SK-N-SH (cell line): ENCODE results near the gene SEZ6L. TPM values are rescaled to one million over a fixed set of nuclear protein-coding genes. Genes with fewer than 3 reads are reported as not detected.
A peak's percentile ranks its signal among the peaks of the same experiment; 100 is the strongest.

ENCODE experiments used
- CTCF ChIA-PET: fragments of 300-600, 350-600 bp; formaldehyde crosslinking; extraction: SDS; loops from one replicate; lab custom pipeline; 2021; lab: Yijun Ruan, JAX
- POLR2A ChIA-PET: fragments of 350-600 bp; sonication (Branson Sonifier 250); formaldehyde crosslinking; extraction: SDS; loops from one replicate; lab custom pipeline; 2020; ENCODE audit warnings: antibody characterized with exemption, inconsistent platforms; lab: Yijun Ruan, JAX
- DNase-seq: peaks from one replicate; pipeline ENCODE4 v3.0.0; 2012
- H2AFZ ChIP-seq: fragments of 200-600 bp; sonication (generic); 2 replicates; pipeline ENCODE4 v1.8.1; 2016; ENCODE audit warnings: antibody characterized with exemption, mild to moderate bottlenecking, low read depth
- H3F3A ChIP-seq: fragments of 200-600 bp; sonication (generic); replicated peaks from 2 replicates; pipeline ENCODE3; 2016; ENCODE audit warnings: antibody characterized with exemption, mild to moderate bottlenecking; ENCODE audit not compliant: insufficient read depth
- H3K27ac ChIP-seq, 2 experiments: fragments of 200-500 bp in 1 of 2; fragments of 200-600 bp in 1 of 2; sonication (Bioruptor generic) in 1 of 2; sonication (generic), shearing (Covaris generic) in 1 of 2; 2 replicates each; pipeline versions ENCODE4 v1.5.1 to v1.6.1; 2014 to 2016; ENCODE audit warnings: low read depth in 2 of 2, inconsistent platforms in 1 of 2, low read length in 1 of 2, mild to moderate bottlenecking in 1 of 2, mixed read lengths in 1 of 2
- H3K27me3 ChIP-seq: fragments of 200-600 bp; sonication (generic), shearing (Covaris generic); 2 replicates; pipeline ENCODE4 v1.6.1; 2016; ENCODE audit warnings: mixed run types; ENCODE audit not compliant: insufficient read depth
- H3K36me3 ChIP-seq, 2 experiments: fragments of 200-500 bp in 1 of 2; fragments of 200-600 bp in 1 of 2; sonication (Bioruptor generic) in 1 of 2; sonication (generic) in 1 of 2; replicated peaks in 1 of 2; 2 replicates each; pipeline versions ENCODE3 to v1.5.1; 2014 to 2016; ENCODE audit warnings: low read length in 1 of 2, mild to moderate bottlenecking in 1 of 2; ENCODE audit not compliant: insufficient read depth in 2 of 2, control insufficient read depth in 1 of 2
- H3K4me1 ChIP-seq, 2 experiments: fragments of 200-500 bp in 1 of 2; fragments of 200-600 bp in 1 of 2; sonication (Bioruptor generic) in 1 of 2; sonication (generic), shearing (Covaris generic) in 1 of 2; 2 replicates each; pipeline versions ENCODE4 v1.5.1 to v1.6.1; 2014 to 2016; ENCODE audit warnings: low read depth in 1 of 2, low read length in 1 of 2, mixed run types in 1 of 2; ENCODE audit not compliant: insufficient read depth in 2 of 2, control insufficient read depth in 1 of 2
- H3K4me2 ChIP-seq: fragments of 200-600 bp; sonication (generic), shearing (Covaris generic); 2 replicates; pipeline ENCODE4 v1.6.1; 2017; ENCODE audit warnings: mixed run types
- H3K4me3 ChIP-seq, 2 experiments: fragments of 200-500 bp in 1 of 2; fragments of 200-600 bp in 1 of 2; sonication (Bioruptor generic) in 1 of 2; sonication (generic), shearing (Covaris generic) in 1 of 2; 2 replicates each; pipeline versions ENCODE4 v1.5.1 to v1.8.1; 2014 to 2016; ENCODE audit warnings: low read depth in 2 of 2, inconsistent platforms in 1 of 2, low read length in 1 of 2, mild to moderate bottlenecking in 1 of 2, mixed read lengths in 1 of 2, moderate library complexity in 1 of 2
- H3K79me2 ChIP-seq: fragments of 200-600 bp; sonication (generic); 2 replicates; pipeline ENCODE4 v1.8.1; 2017; ENCODE audit warnings: mild to moderate bottlenecking; ENCODE audit not compliant: insufficient read depth
- H3K9ac ChIP-seq: fragments of 200-600 bp; sonication (generic); 2 replicates; pipeline ENCODE4 v1.6.1; 2017; ENCODE audit warnings: mixed run types
- H3K9me2 ChIP-seq: fragments of 200-600 bp; sonication (generic); 2 replicates; pipeline ENCODE4 v1.6.1; 2017; ENCODE audit warnings: mixed run types
- H3K9me3 ChIP-seq: fragments of 200-600 bp; sonication (generic); 2 replicates; pipeline ENCODE4 v1.6.1; 2017; ENCODE audit warnings: mixed run types, mild to moderate bottlenecking, moderate library complexity
- H4K20me1 ChIP-seq: fragments of 200-600 bp; sonication (generic); 2 replicates; pipeline ENCODE4 v1.6.1; 2017; ENCODE audit warnings: mild to moderate bottlenecking, mixed run types; ENCODE audit not compliant: insufficient read depth
- CHD2 ChIP-seq: fragments of 150-350 bp; IDR thresholded peaks from 2 replicates; pipeline ENCODE4 v1.6.1; 2018; ENCODE audit warnings: low read length; ENCODE audit not compliant: partially characterized antibody
- ELF1 ChIP-seq: IDR thresholded peaks from 2 replicates; pipeline ENCODE4 v1.4.0; 2012
- FOXJ3 ChIP-seq: sonication (generic); formaldehyde crosslinking; IDR thresholded peaks from 2 replicates; pipeline ENCODE4 v1.5.1; 2020; ENCODE audit warnings: mild to moderate bottlenecking, missing genetic modification reagents
- JUND ChIP-seq: IDR thresholded peaks from 2 replicates; pipeline ENCODE4 v1.4.0; 2012
- MEF2A ChIP-seq: IDR thresholded peaks from 2 replicates; pipeline ENCODE4 v1.4.0; 2012; ENCODE audit warnings: low read depth, borderline replicate concordance
- MXI1 ChIP-seq: IDR thresholded peaks from 2 replicates; pipeline ENCODE4 v1.6.1; 2012; ENCODE audit warnings: mild to moderate bottlenecking, low read depth, low read length, improper control_type of control experiment
- POLR2AphosphoS5 ChIP-seq: IDR thresholded peaks from 2 replicates; pipeline ENCODE4 v1.6.1; 2012; ENCODE audit warnings: low read depth, low read length
- RAD21 ChIP-seq: IDR thresholded peaks from 2 replicates; pipeline ENCODE4 v1.6.1; 2012; ENCODE audit warnings: mild to moderate bottlenecking, low read length
- RCOR1 ChIP-seq: fragments of 150-350 bp; IDR thresholded peaks from 2 replicates; pipeline ENCODE4 v1.6.1; 2017; ENCODE audit warnings: antibody characterized with exemption, low read length
- RFX5 ChIP-seq: IDR thresholded peaks from 2 replicates; pipeline ENCODE4 v1.6.1; 2012; ENCODE audit warnings: mild to moderate bottlenecking, improper control_type of control experiment, low read length
- SIN3A ChIP-seq: IDR thresholded peaks from 2 replicates; pipeline ENCODE4 v1.6.1; 2012; ENCODE audit warnings: low read depth, mild to moderate bottlenecking, low read length, moderate library complexity, borderline replicate concordance
- SMC3 ChIP-seq: IDR thresholded peaks from 2 replicates; pipeline ENCODE4 v1.6.1; 2012; ENCODE audit warnings: low read depth, low read length, improper control_type of control experiment
- TCF12 ChIP-seq: IDR thresholded peaks from 2 replicates; pipeline ENCODE4 v1.4.0; 2012
- YY1 ChIP-seq: IDR thresholded peaks from 2 replicates; pipeline ENCODE4 v1.4.0; 2012; ENCODE audit warnings: low read depth, mild to moderate bottlenecking
- ZBTB33 ChIP-seq: IDR thresholded peaks from 2 replicates; pipeline ENCODE4 v1.4.0; 2012; ENCODE audit warnings: low read depth, borderline replicate concordance
- WGBS: methylation state at CpG from one replicate; pipeline ENCODE4 v1.1.6; 2017; ENCODE audit warnings: low lambda C conversion rate; 5-methylcytosine and 5-hydroxymethylcytosine counted together
- polyA plus RNA-seq, 3 experiments: library from polyadenylated mRNA; depleted of rRNA; stranded (reverse); fragments of >200 nt; gene quantifications; 2 replicates each; pipeline ENCODE4 v1.2.3, GENCODE V29; 2012
- TF ChIP-seq, protein P1 (sequence below): IDR thresholded peaks from 2 replicates; pipeline ENCODE4 v1.6.1; 2012; ENCODE audit warnings: mild to moderate bottlenecking, low read depth, low read length, moderate library complexity
- TF ChIP-seq, protein P2 (sequence below): fragments of 150-350 bp; IDR thresholded peaks from 2 replicates; pipeline ENCODE4 v1.6.1; 2016; ENCODE audit warnings: mild to moderate bottlenecking, low read depth, low read length
- TF ChIP-seq, protein P3 (sequence below): IDR thresholded peaks from 2 replicates; pipeline ENCODE4 v1.4.0; 2012; ENCODE audit warnings: low read depth
- TF ChIP-seq, protein P4 (sequence below): IDR thresholded peaks from 2 replicates; pipeline ENCODE4; 2012
- TF ChIP-seq, protein P5 (sequence below): fragments of 200-600 bp; sonication (generic); IDR thresholded peaks from 2 replicates; pipeline ENCODE4 v1.6.1; 2017; ENCODE audit warnings: antibody characterized with exemption, mild to moderate bottlenecking, moderate library complexity

SEZ6L gene
- polyA plus RNA-seq, 1 of the 3 experiments (the other 2 are of a cell fraction) = 0.10 TPM

DNA sequence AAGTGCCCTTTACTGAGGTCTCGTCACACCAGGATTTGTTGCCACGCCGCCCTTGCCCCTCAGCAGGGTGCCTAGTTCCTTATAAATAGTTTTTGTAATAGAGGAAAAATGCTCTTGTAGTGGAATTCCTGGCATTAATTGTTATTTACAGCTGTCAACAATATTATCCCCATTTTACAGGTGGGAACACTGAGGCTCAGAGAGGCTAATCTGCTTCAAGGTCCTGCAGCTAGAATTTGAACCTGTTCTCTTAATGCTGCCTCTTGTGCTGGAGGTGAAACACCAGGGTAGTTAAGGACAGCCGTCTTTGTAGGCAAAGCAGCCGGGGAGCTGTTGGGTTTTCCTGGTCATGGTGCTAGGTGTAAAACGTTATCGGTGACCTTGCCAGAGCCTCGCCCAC, 159.0 kb downstream of the SEZ6L start (continued):
- TF ChIP-seq, protein P1, sequence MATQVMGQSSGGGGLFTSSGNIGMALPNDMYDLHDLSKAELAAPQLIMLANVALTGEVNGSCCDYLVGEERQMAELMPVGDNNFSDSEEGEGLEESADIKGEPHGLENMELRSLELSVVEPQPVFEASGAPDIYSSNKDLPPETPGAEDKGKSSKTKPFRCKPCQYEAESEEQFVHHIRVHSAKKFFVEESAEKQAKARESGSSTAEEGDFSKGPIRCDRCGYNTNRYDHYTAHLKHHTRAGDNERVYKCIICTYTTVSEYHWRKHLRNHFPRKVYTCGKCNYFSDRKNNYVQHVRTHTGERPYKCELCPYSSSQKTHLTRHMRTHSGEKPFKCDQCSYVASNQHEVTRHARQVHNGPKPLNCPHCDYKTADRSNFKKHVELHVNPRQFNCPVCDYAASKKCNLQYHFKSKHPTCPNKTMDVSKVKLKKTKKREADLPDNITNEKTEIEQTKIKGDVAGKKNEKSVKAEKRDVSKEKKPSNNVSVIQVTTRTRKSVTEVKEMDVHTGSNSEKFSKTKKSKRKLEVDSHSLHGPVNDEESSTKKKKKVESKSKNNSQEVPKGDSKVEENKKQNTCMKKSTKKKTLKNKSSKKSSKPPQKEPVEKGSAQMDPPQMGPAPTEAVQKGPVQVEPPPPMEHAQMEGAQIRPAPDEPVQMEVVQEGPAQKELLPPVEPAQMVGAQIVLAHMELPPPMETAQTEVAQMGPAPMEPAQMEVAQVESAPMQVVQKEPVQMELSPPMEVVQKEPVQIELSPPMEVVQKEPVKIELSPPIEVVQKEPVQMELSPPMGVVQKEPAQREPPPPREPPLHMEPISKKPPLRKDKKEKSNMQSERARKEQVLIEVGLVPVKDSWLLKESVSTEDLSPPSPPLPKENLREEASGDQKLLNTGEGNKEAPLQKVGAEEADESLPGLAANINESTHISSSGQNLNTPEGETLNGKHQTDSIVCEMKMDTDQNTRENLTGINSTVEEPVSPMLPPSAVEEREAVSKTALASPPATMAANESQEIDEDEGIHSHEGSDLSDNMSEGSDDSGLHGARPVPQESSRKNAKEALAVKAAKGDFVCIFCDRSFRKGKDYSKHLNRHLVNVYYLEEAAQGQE = no peak
- TF ChIP-seq POLR2AphosphoS5 (no peak), ZBTB33 (no peak)

DNA sequence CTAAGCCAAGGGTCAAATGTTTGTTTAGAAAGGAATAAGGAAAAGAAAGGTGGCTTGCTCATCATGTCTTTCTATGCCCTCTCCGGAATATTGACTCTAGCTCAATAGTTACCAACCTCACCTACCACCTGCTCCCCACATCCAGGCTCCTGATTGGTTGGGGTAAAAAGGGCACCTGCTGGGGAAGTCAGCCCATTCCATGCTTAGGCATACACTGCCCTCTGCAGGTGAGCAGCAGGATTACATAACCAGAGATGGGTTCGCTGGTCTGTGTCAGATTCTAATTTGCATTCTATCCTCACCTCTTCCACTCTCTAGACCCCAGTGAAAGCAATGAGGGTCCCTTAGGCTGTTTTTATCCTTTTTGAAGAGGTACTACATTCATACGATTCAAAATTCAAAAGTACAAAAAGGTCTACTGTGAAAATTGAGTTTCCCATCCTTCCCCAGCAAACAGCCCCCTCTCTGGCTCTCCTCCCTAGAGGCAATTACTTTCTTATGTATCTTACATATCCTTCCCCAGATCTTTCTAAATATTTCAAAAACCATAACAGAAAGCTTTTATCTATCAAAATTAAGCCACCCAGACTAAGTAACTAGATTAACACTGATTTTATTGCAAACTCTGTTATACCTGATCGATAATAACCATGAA, 161.8 kb downstream of the SEZ6L start:
- no peaks in the 10 kb centered on the region for H3K9me2 ChIP-seq
- no peaks in the 10 kb centered on the region for H3K27me3 ChIP-seq
- H3K79me2 ChIP-seq = no peaks in the 10 kb centered on the region
- H3K27ac ChIP-seq = no peak overlapping the region
- H3F3A ChIP-seq = no peaks in the 10 kb centered on the region
- no peak overlapping the region for H3K4me2 ChIP-seq
- no peaks in the 10 kb centered on the region for H4K20me1 ChIP-seq
- no peaks in the 10 kb centered on the region for H3K36me3 ChIP-seq
- H3K4me1 ChIP-seq = peaks cover 0 to 3% of the 10 kb centered on the region in 2 experiments; a peak in 1 of 4 replicates
- POLR2A ChIA-PET = no interaction called here
- WGBS = 34% methylated on average over 4 of the region's 4 CpGs
- CTCF ChIA-PET = interaction anchor here (0.6 to 11.6 kb wide), 56 partner anchors 9 to 1174 kb away, joined by 3 to 133 read pairs (median 4); partner anchors contain the start of gene SEZ6L
- TF ChIP-seq TCF12 (no peak), MXI1 (no peak), SMC3 (peak; percentile 78), RFX5 (peak; percentile 12; the same call in 1 of the 2 replicates), FOXJ3 (CRISPR knock-in tag) (no peak), CHD2 (peak; percentile 23), ELF1 (no peak), YY1 (no peak), JUND (no peak), POLR2AphosphoS5 (no peak), RAD21 (peak; percentile 96), RCOR1 (peak; percentile 71), SIN3A (no peak), MEF2A (no peak)
- TF ChIP-seq, protein P2, sequence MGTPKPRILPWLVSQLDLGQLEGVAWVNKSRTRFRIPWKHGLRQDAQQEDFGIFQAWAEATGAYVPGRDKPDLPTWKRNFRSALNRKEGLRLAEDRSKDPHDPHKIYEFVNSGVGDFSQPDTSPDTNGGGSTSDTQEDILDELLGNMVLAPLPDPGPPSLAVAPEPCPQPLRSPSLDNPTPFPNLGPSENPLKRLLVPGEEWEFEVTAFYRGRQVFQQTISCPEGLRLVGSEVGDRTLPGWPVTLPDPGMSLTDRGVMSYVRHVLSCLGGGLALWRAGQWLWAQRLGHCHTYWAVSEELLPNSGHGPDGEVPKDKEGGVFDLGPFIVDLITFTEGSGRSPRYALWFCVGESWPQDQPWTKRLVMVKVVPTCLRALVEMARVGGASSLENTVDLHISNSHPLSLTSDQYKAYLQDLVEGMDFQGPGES = no peak
- TF ChIP-seq, protein P3, sequence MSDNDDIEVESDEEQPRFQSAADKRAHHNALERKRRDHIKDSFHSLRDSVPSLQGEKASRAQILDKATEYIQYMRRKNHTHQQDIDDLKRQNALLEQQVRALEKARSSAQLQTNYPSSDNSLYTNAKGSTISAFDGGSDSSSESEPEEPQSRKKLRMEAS = no peak
- TF ChIP-seq, protein P4, sequence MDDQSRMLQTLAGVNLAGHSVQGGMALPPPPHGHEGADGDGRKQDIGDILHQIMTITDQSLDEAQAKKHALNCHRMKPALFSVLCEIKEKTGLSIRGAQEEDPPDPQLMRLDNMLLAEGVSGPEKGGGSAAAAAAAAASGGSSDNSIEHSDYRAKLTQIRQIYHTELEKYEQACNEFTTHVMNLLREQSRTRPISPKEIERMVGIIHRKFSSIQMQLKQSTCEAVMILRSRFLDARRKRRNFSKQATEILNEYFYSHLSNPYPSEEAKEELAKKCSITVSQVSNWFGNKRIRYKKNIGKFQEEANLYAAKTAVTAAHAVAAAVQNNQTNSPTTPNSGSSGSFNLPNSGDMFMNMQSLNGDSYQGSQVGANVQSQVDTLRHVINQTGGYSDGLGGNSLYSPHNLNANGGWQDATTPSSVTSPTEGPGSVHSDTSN = no peak
- TF ChIP-seq, protein P5, sequence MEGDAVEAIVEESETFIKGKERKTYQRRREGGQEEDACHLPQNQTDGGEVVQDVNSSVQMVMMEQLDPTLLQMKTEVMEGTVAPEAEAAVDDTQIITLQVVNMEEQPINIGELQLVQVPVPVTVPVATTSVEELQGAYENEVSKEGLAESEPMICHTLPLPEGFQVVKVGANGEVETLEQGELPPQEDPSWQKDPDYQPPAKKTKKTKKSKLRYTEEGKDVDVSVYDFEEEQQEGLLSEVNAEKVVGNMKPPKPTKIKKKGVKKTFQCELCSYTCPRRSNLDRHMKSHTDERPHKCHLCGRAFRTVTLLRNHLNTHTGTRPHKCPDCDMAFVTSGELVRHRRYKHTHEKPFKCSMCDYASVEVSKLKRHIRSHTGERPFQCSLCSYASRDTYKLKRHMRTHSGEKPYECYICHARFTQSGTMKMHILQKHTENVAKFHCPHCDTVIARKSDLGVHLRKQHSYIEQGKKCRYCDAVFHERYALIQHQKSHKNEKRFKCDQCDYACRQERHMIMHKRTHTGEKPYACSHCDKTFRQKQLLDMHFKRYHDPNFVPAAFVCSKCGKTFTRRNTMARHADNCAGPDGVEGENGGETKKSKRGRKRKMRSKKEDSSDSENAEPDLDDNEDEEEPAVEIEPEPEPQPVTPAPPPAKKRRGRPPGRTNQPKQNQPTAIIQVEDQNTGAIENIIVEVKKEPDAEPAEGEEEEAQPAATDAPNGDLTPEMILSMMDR = peak; percentile 85
- DNase-seq = peak; percentile 81
- H3K9me3 ChIP-seq = no peaks in the 10 kb centered on the region
- no peak overlapping the region; a peak in 1 of 4 replicates for H3K4me3 ChIP-seq
- no peak overlapping the region for H2AFZ ChIP-seq
- no peak overlapping the region for H3K9ac ChIP-seq
